Loucy (cell line): Measurements from ENCODE around the gene TTYH3.

Experiments used
- H2AFZ ChIP-seq: fragments of 200-600 bp; sonication (generic); 2 replicates; pipeline ENCODE4 v1.6.0; 2016; ENCODE audit warnings: antibody characterized with exemption, mild to moderate bottlenecking, low read length, moderate library complexity
- H3F3A ChIP-seq: fragments of 200-600 bp; 2 replicates; pipeline ENCODE4 v1.6.0; 2016; ENCODE audit warnings: antibody characterized with exemption, low read depth, mild to moderate bottlenecking
- H3K27me3 ChIP-seq: fragments of 200-600 bp; sonication (generic); 2 replicates; pipeline ENCODE4 v1.6.1; 2014; ENCODE audit warnings: low read length, mild to moderate bottlenecking; ENCODE audit not compliant: insufficient read depth, poor library complexity, severe bottlenecking
- H3K36me3 ChIP-seq: fragments of 200-600 bp; sonication (generic); 2 replicates; pipeline ENCODE4 v1.6.1; 2016; ENCODE audit warnings: low read length; ENCODE audit not compliant: insufficient read depth
- H3K4me1 ChIP-seq: fragments of 200-600 bp; sonication (generic); 2 replicates; pipeline ENCODE4 v1.5.1; 2014; ENCODE audit warnings: low read length, mild to moderate bottlenecking; ENCODE audit not compliant: insufficient read depth, poor library complexity, severe bottlenecking
- H3K4me2 ChIP-seq: fragments of 200-600 bp; sonication (generic); 2 replicates; pipeline ENCODE4 v1.6.0; 2014; ENCODE audit warnings: antibody characterized with exemption, low read length, low read depth, mild to moderate bottlenecking; ENCODE audit not compliant: poor library complexity, severe bottlenecking
- H3K4me3 ChIP-seq: fragments of 200-600 bp; sonication (generic); 2 replicates; pipeline ENCODE4 v1.5.1; 2014; ENCODE audit warnings: low read length, mild to moderate bottlenecking, mixed read lengths; ENCODE audit not compliant: poor library complexity, severe bottlenecking
- H3K79me2 ChIP-seq: fragments of 200-600 bp; sonication (generic); 2 replicates; pipeline ENCODE4 v1.6.1; 2014; ENCODE audit warnings: low read length; ENCODE audit not compliant: insufficient read depth
- H3K9ac ChIP-seq: fragments of 200-600 bp; sonication (generic); 2 replicates; pipeline ENCODE4 v1.6.0; 2014; ENCODE audit warnings: mild to moderate bottlenecking, low read depth, low read length, moderate library complexity; ENCODE audit not compliant: poor library complexity, severe bottlenecking
- H3K9me2 ChIP-seq: fragments of 200-600 bp; sonication (generic); replicated peaks from 2 replicates; pipeline ENCODE4 v1.6.1; 2016; ENCODE audit warnings: low read depth, low read length, mixed read lengths
- H3K9me3 ChIP-seq: fragments of 200-600 bp; sonication (generic); 2 replicates; pipeline ENCODE4 v1.6.1; 2014; ENCODE audit warnings: mild to moderate bottlenecking, antibody characterized with exemption, low read length, low read depth; ENCODE audit not compliant: insufficient read depth
- H4K20me1 ChIP-seq: fragments of 200-600 bp; sonication (generic); 2 replicates; pipeline ENCODE4 v1.6.0; 2014; ENCODE audit warnings: antibody characterized with exemption, low read length, mild to moderate bottlenecking; ENCODE audit not compliant: insufficient read depth, poor library complexity, severe bottlenecking
- EZH2phosphoT487 ChIP-seq: fragments of 200-600 bp; IDR thresholded peaks from 2 replicates; pipeline ENCODE4 v1.6.1; 2018; ENCODE audit warnings: antibody characterized with exemption, mild to moderate bottlenecking, moderate library complexity, borderline replicate concordance
- TF ChIP-seq, protein P1 (sequence below): fragments of 200-600 bp; sonication (generic); conservative IDR thresholded peaks from 2 replicates; pipeline ENCODE4 v1.5.1; 2014; ENCODE audit warnings: mild to moderate bottlenecking, antibody characterized with exemption, low read length

Gene TTYH3

DNA sequence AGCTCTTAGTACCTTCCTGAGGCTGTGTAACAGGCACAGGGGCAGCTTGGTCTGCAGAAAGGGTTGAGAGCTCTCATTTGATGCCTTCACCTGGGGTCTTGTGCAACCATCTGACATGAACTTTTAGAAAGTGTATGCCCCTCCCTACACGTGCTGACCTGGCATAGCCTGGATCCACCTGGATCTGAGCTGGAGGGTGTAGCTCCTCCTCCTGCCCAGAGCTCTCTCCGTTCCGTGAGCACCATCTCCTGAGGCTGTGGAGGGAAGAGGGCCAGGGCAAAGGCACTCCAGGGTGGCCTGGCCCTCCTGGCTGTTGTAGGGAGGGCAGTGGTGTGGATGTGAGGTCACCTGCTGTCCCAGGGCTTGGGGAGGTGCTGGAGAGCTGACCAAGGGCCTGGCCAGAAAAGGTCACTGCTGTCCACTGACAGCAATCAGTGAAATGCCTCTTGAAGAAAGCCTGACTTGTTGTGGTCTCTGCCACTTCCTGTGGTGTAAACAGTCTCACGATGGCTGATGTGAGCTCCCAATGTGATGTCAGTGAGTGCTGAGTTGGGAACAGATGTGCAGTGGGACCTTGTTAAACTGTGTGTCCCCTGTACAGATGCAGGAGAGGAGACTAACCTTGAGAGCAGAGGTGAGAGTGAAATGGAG, 79.2 kb downstream of the TTYH3 start:
- H3K9me3 ChIP-seq: no peaks in the 10 kb centered on the region
- H3K4me3 ChIP-seq: peak overlapping the region; percentile 44
- H2AFZ ChIP-seq: no peak overlapping the region
- no peaks in the 10 kb centered on the region for H3F3A ChIP-seq
- H3K79me2 ChIP-seq: no peaks in the 10 kb centered on the region; the same call in 1 of the 2 replicates
- peak overlapping the region; percentile 44 for H3K9ac ChIP-seq
- H4K20me1 ChIP-seq: no peaks in the 10 kb centered on the region
- TF ChIP-seq, protein P1, sequence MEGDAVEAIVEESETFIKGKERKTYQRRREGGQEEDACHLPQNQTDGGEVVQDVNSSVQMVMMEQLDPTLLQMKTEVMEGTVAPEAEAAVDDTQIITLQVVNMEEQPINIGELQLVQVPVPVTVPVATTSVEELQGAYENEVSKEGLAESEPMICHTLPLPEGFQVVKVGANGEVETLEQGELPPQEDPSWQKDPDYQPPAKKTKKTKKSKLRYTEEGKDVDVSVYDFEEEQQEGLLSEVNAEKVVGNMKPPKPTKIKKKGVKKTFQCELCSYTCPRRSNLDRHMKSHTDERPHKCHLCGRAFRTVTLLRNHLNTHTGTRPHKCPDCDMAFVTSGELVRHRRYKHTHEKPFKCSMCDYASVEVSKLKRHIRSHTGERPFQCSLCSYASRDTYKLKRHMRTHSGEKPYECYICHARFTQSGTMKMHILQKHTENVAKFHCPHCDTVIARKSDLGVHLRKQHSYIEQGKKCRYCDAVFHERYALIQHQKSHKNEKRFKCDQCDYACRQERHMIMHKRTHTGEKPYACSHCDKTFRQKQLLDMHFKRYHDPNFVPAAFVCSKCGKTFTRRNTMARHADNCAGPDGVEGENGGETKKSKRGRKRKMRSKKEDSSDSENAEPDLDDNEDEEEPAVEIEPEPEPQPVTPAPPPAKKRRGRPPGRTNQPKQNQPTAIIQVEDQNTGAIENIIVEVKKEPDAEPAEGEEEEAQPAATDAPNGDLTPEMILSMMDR: no peak
- no peak for TF ChIP-seq EZH2phosphoT487
- peak overlapping the region; percentile 76 for H3K4me2 ChIP-seq
- H3K4me1 ChIP-seq: peaks cover 91% of the 10 kb centered on the region
- H3K27me3 ChIP-seq: no peaks in the 10 kb centered on the region
- no peaks in the 10 kb centered on the region for H3K9me2 ChIP-seq
- H3K36me3 ChIP-seq: no peaks in the 10 kb centered on the region

DNA sequence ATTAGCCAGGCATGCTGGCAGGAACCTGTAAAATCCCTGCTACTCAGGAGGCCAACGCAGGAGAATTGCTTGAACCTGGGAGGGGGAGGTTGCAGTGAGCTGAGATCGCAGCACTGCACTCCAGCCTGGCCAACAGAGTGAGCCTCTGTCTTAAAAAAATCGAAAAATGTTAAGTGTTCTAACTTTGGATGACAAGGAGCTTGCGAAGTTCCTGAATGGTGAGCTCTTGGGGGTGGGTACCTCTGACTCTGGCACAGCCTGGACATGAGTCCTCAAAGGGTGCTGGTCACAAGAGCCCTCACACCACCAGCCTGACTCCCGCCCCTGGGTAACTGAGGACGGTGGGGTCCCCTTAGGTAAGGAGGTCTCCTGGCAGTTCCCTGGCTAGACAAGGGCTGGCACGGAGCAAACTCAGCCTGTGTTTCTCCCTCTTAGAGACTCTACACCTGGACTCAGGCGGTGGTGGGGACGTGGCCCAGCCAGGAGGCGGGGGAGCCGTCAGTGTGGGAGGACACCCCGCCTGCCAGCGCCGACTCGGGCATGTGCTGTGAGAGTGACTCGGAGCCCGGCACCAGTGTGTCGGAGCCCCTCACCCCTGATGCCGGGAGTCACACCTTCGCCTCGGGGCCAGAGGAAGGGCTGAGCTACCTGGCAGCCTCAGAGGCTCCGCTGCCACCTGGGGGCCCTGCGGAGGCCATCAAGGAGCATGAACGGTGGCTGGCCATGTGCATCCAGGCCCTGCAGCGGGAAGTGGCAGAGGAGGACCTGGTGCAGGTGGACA, 80.3 kb downstream of the TTYH3 start:
- Histone ChIP-seq H3K4me2 (peak overlapping the region; percentile 76), H2AFZ (no peak overlapping the region), H3K9me2 (no peaks in the 10 kb centered on the region), H3K9me3 (no peaks in the 10 kb centered on the region), H3K27me3 (no peaks in the 10 kb centered on the region), H3K4me1 (peaks cover 97% of the 10 kb centered on the region), H3K36me3 (no peaks in the 10 kb centered on the region), H3K79me2 (no peaks in the 10 kb centered on the region; the same call in 1 of the 2 replicates), H3F3A (no peaks in the 10 kb centered on the region), H3K4me3 (no peak overlapping the region), H3K9ac (peak overlapping the region; percentile 34), H4K20me1 (no peaks in the 10 kb centered on the region)
- TF ChIP-seq EZH2phosphoT487: no peak
- TF ChIP-seq, protein P1: no peak

DNA sequence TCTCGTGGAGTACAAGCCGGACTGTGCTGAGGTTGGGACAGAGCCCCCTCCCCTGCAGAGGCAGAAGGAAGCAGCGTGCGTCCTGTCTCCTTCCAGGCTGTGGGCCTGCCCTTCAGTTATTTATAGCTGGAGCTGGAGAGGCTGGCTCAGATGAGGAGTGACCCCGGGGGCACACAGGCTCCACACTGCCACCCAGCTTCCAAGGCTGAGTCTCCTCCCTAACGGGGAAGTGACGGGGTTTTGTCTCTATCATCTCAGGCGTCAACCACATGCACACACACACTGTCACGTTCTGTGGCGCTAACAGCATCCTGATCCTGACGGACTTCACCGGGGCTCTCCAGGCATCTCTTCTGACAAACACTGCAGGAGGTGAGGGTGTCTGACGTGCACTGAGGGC, 81.6 kb downstream of the TTYH3 start:
- H4K20me1 ChIP-seq: no peaks in the 10 kb centered on the region
- peaks cover 100% of the 10 kb centered on the region for H3K4me1 ChIP-seq
- no peak overlapping the region for H3K4me3 ChIP-seq
- no peaks in the 10 kb centered on the region for H3K27me3 ChIP-seq
- TF ChIP-seq, protein P1: peak; percentile 35
- TF ChIP-seq EZH2phosphoT487: no peak
- peaks cover 2% of the 10 kb centered on the region; the same call in 1 of the 2 replicates for H3K36me3 ChIP-seq
- H3K79me2 ChIP-seq: peaks cover 3% of the 10 kb centered on the region; the same call in 1 of the 2 replicates
- no peaks in the 10 kb centered on the region for H3K9me3 ChIP-seq
- H3F3A ChIP-seq: no peaks in the 10 kb centered on the region
- no peak overlapping the region for H2AFZ ChIP-seq
- no peak overlapping the region for H3K4me2 ChIP-seq
- no peak overlapping the region for H3K9ac ChIP-seq
- no peaks in the 10 kb centered on the region for H3K9me2 ChIP-seq
